ENCODE results near the gene ABLIM3. TPM values are rescaled to one million over a fixed set of nuclear protein-coding genes. Genes with fewer than 3 reads are reported as not detected.

ABLIM3 gene
- total and polyA plus RNA-seq, 2 experiments from 2014 or later: 0.19 to 2.2 TPM

DNA sequence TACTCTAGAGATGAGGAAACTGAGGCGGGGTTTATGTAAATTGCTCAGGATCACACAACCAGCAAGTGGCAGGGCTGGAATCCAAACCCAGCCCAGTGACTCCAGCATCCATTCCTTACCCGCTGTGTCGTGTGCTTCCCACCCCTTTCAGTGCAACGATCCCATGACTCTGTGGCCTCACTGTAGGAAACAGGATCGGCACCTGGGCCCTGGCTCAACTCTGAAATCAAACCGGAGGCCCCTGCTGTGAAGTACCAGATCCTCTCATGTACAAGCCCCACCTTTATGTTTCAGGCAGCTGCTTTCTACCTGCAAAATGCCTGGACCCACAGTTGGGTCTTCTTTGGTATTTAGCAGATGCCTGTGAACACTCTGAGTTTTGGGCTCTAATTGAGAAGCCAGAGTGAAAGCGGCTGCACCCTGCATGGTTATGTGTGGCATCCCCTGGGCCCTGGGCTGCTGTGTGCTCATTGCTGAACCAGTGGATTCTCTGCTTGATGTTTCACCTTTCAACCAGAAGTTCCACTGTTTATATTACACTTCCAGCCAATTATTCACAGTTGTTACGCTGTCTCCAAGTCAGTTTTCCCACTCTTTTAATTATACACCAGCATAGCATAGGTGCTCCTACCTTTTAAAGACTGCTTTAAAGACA, 36.7 kb downstream of the ABLIM3 start:
- no peak overlapping the region for H3K4me3 Mint-ChIP-seq
- H3K36me3 Mint-ChIP-seq (ENCODE audit: low read depth): no peaks in the 10 kb centered on the region
- no peaks in the 10 kb centered on the region for H3K9me2 ChIP-seq (ENCODE audit: insufficient read depth)
- H3K9me3 Mint-ChIP-seq: no peaks in the 10 kb centered on the region
- DNase-seq (ENCODE audit: low spot score) (peak; percentile 47), ATAC-seq (peak; percentile 81)
- no peak overlapping the region for H3K27ac ChIP-seq (ENCODE audit: low read depth)
- H3K36me3 ChIP-seq (ENCODE audit: insufficient read depth): no peaks in the 10 kb centered on the region
- H3K79me2 ChIP-seq (replicated peaks; ENCODE audit: insufficient read depth): no peaks in the 10 kb centered on the region
- peaks cover 4% of the 10 kb centered on the region; the same call in 1 of the 3 replicates for H3K4me1 Mint-ChIP-seq
- no peak overlapping the region for H3K27ac Mint-ChIP-seq
- no peaks in the 10 kb centered on the region for H4K20me1 ChIP-seq (replicated peaks; ENCODE audit: insufficient read depth)
- no peaks in the 10 kb centered on the region for H3K4me1 ChIP-seq (ENCODE audit: insufficient read depth)
- H3K4me2 ChIP-seq: no peak overlapping the region
- no peaks in the 10 kb centered on the region for H3K27me3 ChIP-seq (ENCODE audit: insufficient read depth)
- no peaks in the 10 kb centered on the region for H3F3A ChIP-seq (replicated peaks; ENCODE audit: low read depth)
- no peaks in the 10 kb centered on the region for H3K27me3 Mint-ChIP-seq (ENCODE audit: insufficient read depth, low read depth, poor library complexity)
- TF ChIP-seq ZNF331 (CRISPR knock-in tag; IDR thresholded peaks at IDR 0.05; ENCODE audit: low read depth) (no peak), NANOG (IDR thresholded peaks at IDR 0.05; ENCODE audit: borderline replicate concordance) (no peak), EZH2 (IDR thresholded peaks at IDR 0.05; ENCODE audit: low read depth, unreplicated experiment) (no peak), STAT1 (IDR thresholded peaks at IDR 0.05; ENCODE audit: unreplicated experiment) (no peak), POLR2AphosphoS5 (IDR thresholded peaks at IDR 0.05; ENCODE audit: low read depth) (no peak), CREB1 (CRISPR knock-in tag; IDR thresholded peaks at IDR 0.05; ENCODE audit: low read depth) (no peak)
- TF ChIP-seq, protein P1, sequence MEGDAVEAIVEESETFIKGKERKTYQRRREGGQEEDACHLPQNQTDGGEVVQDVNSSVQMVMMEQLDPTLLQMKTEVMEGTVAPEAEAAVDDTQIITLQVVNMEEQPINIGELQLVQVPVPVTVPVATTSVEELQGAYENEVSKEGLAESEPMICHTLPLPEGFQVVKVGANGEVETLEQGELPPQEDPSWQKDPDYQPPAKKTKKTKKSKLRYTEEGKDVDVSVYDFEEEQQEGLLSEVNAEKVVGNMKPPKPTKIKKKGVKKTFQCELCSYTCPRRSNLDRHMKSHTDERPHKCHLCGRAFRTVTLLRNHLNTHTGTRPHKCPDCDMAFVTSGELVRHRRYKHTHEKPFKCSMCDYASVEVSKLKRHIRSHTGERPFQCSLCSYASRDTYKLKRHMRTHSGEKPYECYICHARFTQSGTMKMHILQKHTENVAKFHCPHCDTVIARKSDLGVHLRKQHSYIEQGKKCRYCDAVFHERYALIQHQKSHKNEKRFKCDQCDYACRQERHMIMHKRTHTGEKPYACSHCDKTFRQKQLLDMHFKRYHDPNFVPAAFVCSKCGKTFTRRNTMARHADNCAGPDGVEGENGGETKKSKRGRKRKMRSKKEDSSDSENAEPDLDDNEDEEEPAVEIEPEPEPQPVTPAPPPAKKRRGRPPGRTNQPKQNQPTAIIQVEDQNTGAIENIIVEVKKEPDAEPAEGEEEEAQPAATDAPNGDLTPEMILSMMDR (conservative IDR thresholded peaks at IDR 0.05; ENCODE audit: low read depth in 2 of 2): no peak
- TF ChIP-seq, protein P2, sequence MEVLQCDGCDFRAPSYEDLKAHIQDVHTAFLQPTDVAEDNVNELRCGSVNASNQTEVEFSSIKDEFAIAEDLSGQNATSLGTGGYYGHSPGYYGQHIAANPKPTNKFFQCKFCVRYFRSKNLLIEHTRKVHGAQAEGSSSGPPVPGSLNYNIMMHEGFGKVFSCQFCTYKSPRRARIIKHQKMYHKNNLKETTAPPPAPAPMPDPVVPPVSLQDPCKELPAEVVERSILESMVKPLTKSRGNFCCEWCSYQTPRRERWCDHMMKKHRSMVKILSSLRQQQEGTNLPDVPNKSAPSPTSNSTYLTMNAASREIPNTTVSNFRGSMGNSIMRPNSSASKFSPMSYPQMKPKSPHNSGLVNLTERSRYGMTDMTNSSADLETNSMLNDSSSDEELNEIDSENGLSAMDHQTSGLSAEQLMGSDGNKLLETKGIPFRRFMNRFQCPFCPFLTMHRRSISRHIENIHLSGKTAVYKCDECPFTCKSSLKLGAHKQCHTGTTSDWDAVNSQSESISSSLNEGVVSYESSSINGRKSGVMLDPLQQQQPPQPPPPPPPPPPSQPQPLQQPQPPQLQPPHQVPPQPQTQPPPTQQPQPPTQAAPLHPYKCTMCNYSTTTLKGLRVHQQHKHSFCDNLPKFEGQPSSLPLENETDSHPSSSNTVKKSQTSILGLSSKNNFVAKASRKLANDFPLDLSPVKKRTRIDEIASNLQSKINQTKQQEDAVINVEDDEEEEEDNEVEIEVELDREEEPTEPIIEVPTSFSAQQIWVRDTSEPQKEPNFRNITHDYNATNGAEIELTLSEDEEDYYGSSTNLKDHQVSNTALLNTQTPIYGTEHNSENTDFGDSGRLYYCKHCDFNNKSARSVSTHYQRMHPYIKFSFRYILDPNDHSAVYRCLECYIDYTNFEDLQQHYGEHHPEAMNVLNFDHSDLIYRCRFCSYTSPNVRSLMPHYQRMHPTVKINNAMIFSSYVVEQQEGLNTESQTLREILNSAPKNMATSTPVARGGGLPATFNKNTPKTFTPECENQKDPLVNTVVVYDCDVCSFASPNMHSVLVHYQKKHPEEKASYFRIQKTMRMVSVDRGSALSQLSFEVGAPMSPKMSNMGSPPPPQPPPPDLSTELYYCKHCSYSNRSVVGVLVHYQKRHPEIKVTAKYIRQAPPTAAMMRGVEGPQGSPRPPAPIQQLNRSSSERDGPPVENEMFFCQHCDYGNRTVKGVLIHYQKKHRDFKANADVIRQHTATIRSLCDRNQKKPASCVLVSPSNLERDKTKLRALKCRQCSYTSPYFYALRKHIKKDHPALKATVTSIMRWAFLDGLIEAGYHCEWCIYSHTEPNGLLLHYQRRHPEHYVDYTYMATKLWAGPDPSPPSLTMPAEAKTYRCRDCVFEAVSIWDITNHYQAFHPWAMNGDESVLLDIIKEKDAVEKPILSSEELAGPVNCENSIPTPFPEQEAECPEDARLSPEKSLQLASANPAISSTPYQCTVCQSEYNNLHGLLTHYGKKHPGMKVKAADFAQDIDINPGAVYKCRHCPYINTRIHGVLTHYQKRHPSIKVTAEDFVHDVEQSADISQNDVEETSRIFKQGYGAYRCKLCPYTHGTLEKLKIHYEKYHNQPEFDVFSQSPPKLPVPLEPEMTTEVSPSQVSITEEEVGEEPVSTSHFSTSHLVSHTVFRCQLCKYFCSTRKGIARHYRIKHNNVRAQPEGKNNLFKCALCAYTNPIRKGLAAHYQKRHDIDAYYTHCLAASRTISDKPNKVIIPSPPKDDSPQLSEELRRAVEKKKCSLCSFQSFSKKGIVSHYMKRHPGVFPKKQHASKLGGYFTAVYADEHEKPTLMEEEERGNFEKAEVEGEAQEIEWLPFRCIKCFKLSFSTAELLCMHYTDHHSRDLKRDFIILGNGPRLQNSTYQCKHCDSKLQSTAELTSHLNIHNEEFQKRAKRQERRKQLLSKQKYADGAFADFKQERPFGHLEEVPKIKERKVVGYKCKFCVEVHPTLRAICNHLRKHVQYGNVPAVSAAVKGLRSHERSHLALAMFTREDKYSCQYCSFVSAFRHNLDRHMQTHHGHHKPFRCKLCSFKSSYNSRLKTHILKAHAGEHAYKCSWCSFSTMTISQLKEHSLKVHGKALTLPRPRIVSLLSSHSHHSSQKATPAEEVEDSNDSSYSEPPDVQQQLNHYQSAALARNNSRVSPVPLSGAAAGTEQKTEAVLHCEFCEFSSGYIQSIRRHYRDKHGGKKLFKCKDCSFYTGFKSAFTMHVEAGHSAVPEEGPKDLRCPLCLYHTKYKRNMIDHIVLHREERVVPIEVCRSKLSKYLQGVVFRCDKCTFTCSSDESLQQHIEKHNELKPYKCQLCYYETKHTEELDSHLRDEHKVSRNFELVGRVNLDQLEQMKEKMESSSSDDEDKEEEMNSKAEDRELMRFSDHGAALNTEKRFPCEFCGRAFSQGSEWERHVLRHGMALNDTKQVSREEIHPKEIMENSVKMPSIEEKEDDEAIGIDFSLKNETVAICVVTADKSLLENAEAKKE (CRISPR knock-in tag; IDR thresholded peaks at IDR 0.05): no peak
- TF ChIP-seq, protein P3, sequence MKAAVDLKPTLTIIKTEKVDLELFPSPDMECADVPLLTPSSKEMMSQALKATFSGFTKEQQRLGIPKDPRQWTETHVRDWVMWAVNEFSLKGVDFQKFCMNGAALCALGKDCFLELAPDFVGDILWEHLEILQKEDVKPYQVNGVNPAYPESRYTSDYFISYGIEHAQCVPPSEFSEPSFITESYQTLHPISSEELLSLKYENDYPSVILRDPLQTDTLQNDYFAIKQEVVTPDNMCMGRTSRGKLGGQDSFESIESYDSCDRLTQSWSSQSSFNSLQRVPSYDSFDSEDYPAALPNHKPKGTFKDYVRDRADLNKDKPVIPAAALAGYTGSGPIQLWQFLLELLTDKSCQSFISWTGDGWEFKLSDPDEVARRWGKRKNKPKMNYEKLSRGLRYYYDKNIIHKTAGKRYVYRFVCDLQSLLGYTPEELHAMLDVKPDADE (IDR thresholded peaks at IDR 0.05): no peak
- no peak overlapping the region for H3K4me3 ChIP-seq
- peak overlapping the region; percentile 75; the same call in 1 of the 2 replicates for H2AFZ ChIP-seq

Measured in GM23338 (cell line).